Gastrocnemius medialis (tissue), 4 donors: ENCODE measurements around the gene GDPD5. TPM values are rescaled to one million over a fixed set of nuclear protein-coding genes. Genes with fewer than 3 reads are reported as not detected.

Experiments
- ATAC-seq, 2 donors: fragments of 150-250 bp; one replicate each; pipeline ENCODE4 v1.9.1; 2016
- DNase-seq, 2 donors: peaks; one replicate each; pipeline ENCODE4 v3.0.0-alpha.2; 2019
- H3K27ac ChIP-seq, 4 donors: fragments of 200-600 bp; sonication (generic); 1 replicate in 1 of 4; 2 replicates in 3 of 4; pipeline ENCODE4 v1.5.1; 2016 to 2018; ENCODE audit warnings: mild to moderate bottlenecking in 2 of 4, moderate library complexity in 1 of 4
- H3K27me3 ChIP-seq, 3 donors: fragments of 200-600 bp; sonication (generic) in 2 of 3; 1 replicate in 1 of 3; 2 replicates in 2 of 3; pipeline versions ENCODE4 v1.5.1 to v1.6.0; 2016 to 2019; ENCODE audit warnings: mild to moderate bottlenecking in 1 of 3, moderate library complexity in 1 of 3
- H3K36me3 ChIP-seq, 2 donors: fragments of 200-600 bp; sonication (generic) in 1 of 2; one replicate each; pipeline ENCODE4 v1.5.1; 2017 to 2018
- H3K4me1 ChIP-seq, 2 donors: fragments of 200-600 bp; sonication (generic) in 1 of 2; one replicate each; pipeline ENCODE4 v1.5.1; 2016 to 2017; ENCODE audit warnings: mild to moderate bottlenecking in 2 of 2
- H3K4me3 ChIP-seq, 4 donors: fragments of 200-600 bp; sonication (generic) in 3 of 4; 1 replicate in 1 of 4; 2 replicates in 3 of 4; pipeline ENCODE4 v1.5.1; 2016 to 2019; ENCODE audit warnings: mild to moderate bottlenecking in 2 of 4
- H3K9me3 ChIP-seq, 3 donors: fragments of 200-600 bp; sonication (generic) in 2 of 3; 1 replicate in 1 of 3; 2 replicates in 2 of 3; pipeline ENCODE4 v1.5.1; 2016 to 2019
- POLR2A ChIP-seq, 2 donors: fragments of 450-650 bp; IDR thresholded peaks; one replicate each; pipeline ENCODE4 v1.6.1; 2017; ENCODE audit warnings: antibody characterized with exemption in 2 of 2, mild to moderate bottlenecking in 2 of 2, moderate library complexity in 2 of 2
- in situ Hi-C, 4 donors: fragments of 200-750 bp; cut with MboI; loops; one replicate each; pipeline versions ENCODE4 v1.15.0 to v1.8.0; 2017; ENCODE audit warnings: low sequenced_read_pairs in 4 of 4
- intact Hi-C: fragments of 100-400 bp; cut with DNase I; formaldehyde crosslinking; loops from one replicate; pipeline ENCODE4 v1.15.1; 2023; ENCODE audit warnings: low total_unique reads
- total RNA-seq, 4 donors: library from RNA; depleted of rRNA; stranded (reverse); fragments of >200 nt; gene quantifications; one replicate each; pipeline versions ENCODE4 v1.1.0 to v1.2.3, GENCODE V29; 2016
- TF ChIP-seq, protein P1 (sequence below), 5 experiments: fragments of 450-650 bp in 3 of 5; fragments of 200-600 bp in 2 of 5; sonication (generic) in 2 of 5; IDR thresholded peaks in 4 of 5; conservative IDR thresholded peaks in 1 of 5; 1 replicate in 4 of 5; 2 replicates in 1 of 5; pipeline ENCODE4 v1.5.1; 2016 to 2019; ENCODE audit warnings: antibody characterized with exemption in 5 of 5, mild to moderate bottlenecking in 3 of 5, moderate library complexity in 3 of 5

Gene GDPD5
- total RNA-seq, 4 donors from 2014 or later = 5.6 to 12.6 (median 11.2) TPM

- no peak overlapping the region for H3K27ac ChIP-seq
- peaks cover 27 to 45% of the 10 kb centered on the region in 2 donors for H3K4me1 ChIP-seq
- TF ChIP-seq POLR2A (IDR thresholded peaks at IDR 0.05) = no peak
- TF ChIP-seq, protein P1, sequence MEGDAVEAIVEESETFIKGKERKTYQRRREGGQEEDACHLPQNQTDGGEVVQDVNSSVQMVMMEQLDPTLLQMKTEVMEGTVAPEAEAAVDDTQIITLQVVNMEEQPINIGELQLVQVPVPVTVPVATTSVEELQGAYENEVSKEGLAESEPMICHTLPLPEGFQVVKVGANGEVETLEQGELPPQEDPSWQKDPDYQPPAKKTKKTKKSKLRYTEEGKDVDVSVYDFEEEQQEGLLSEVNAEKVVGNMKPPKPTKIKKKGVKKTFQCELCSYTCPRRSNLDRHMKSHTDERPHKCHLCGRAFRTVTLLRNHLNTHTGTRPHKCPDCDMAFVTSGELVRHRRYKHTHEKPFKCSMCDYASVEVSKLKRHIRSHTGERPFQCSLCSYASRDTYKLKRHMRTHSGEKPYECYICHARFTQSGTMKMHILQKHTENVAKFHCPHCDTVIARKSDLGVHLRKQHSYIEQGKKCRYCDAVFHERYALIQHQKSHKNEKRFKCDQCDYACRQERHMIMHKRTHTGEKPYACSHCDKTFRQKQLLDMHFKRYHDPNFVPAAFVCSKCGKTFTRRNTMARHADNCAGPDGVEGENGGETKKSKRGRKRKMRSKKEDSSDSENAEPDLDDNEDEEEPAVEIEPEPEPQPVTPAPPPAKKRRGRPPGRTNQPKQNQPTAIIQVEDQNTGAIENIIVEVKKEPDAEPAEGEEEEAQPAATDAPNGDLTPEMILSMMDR (IDR thresholded peaks at IDR 0.05 in 4 of 5, conservative IDR thresholded peaks at IDR 0.05 in 1 of 5) = no peak
- H3K9me3 ChIP-seq = no peaks in the 10 kb centered on the region
- in situ Hi-C loops (no loop called here), intact Hi-C loops (no loop called here)
- no peak overlapping the region for H3K4me3 ChIP-seq
- H3K27me3 ChIP-seq = no peaks in the 10 kb centered on the region
- no peaks in the 10 kb centered on the region for H3K36me3 ChIP-seq
- ATAC-seq (no peak), DNase-seq (no peak)
These were observed 17.6 kb downstream of the GDPD5 start for GRCh38 chr11:75508051-75508561.

DNA sequence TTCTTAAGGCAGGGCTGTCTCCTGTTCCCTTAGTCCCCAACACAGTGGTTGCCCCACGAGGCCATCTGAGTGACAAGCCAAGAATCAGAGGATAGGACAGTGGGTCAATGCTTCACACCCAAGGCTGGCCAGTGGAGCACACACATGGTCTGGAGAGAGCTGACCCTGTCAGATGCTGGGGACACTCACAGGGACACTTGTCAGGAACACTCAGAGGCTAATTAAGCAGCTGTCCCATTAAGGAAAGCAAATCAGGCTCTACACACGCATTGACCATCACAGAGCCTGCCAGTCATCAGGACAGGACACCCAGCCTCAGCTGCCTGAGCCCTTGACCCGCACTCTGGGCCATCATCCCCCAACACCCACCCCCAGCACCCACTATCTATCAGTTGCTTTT, 18.2 kb downstream of the GDPD5 start:
- no peak for ATAC-seq
- intact Hi-C loops = no loop called here
- no peak for DNase-seq
- TF ChIP-seq, protein P1 (IDR thresholded peaks at IDR 0.05 in 4 of 5, conservative IDR thresholded peaks at IDR 0.05 in 1 of 5) = no peak
- no peak for TF ChIP-seq POLR2A (IDR thresholded peaks at IDR 0.05)
- H3K4me3 ChIP-seq = no peak overlapping the region
- H3K9me3 ChIP-seq = no peaks in the 10 kb centered on the region
- peaks cover 27 to 45% of the 10 kb centered on the region in 2 donors for H3K4me1 ChIP-seq
- in situ Hi-C loops = no loop called here
- H3K27me3 ChIP-seq = no peaks in the 10 kb centered on the region
- no peak overlapping the region for H3K27ac ChIP-seq
- no peaks in the 10 kb centered on the region for H3K36me3 ChIP-seq

- intact Hi-C loops (no loop called here), in situ Hi-C loops (no loop called here)
- no peaks in the 10 kb centered on the region for H3K9me3 ChIP-seq
- peak overlapping the region in 2 of 4 donors; percentile 31 to 41 for H3K27ac ChIP-seq
- peaks cover 27 to 45% of the 10 kb centered on the region in 2 donors for H3K4me1 ChIP-seq
- no peak for DNase-seq
- ATAC-seq = peak in 1 of 2 donors; percentile 18
- H3K27me3 ChIP-seq = no peaks in the 10 kb centered on the region
- no peaks in the 10 kb centered on the region for H3K36me3 ChIP-seq
- no peak for TF ChIP-seq POLR2A (IDR thresholded peaks at IDR 0.05)
- TF ChIP-seq, protein P1 (IDR thresholded peaks at IDR 0.05 in 4 of 5, conservative IDR thresholded peaks at IDR 0.05 in 1 of 5) = no peak
- H3K4me3 ChIP-seq = no peak overlapping the region
These were observed 18.9 kb downstream of the GDPD5 start for GRCh38 chr11:75506827-75507226.

DNA sequence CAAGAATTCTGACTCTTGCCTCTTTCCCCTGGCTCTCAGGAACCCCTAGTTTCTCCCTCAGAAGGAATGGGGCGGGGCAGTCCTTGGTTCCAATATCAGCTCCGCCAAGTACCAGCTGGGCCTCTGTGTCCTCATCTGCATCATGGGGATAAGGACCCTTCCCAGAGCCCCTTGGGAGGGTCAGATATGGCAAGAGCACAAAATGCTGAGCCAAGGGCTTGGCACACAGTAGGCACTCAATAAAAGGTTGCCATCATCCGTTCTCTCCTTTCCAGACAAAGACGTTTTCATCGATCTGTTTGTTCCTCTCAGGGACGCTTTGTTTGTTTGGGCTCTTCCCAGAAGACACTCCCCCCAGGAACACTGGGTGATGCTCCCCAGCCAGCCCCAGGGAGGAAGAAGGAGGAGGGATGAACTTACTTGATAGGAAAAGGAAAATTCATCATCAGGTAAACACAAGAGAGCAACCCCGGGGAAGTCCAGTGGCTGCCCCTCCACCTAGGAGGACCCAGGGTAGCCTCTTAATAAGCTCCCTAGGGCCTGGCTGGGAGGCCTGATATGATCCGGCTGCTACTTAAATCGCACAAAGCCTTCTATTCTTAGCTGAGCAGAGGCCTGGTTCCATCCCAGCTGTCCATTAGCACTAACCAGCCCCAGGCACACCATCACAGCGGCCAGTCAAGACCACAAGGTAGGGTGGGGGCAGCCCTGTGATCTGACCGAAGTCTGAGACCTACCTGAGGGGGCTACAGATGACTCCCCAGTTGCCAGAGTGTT, 19.6 kb downstream of the GDPD5 start:
- in situ Hi-C loops = no loop called here
- TF ChIP-seq, protein P1 (IDR thresholded peaks at IDR 0.05 in 4 of 5, conservative IDR thresholded peaks at IDR 0.05 in 1 of 5) = no peak
- TF ChIP-seq POLR2A (IDR thresholded peaks at IDR 0.05) = no peak
- peak overlapping the region in 2 of 4 donors; percentile 13 to 41 for H3K27ac ChIP-seq

More for the DNA sequence above, 19.6 kb downstream of the GDPD5 start:
- intact Hi-C loops = no loop called here
- no peaks in the 10 kb centered on the region for H3K27me3 ChIP-seq
- no peaks in the 10 kb centered on the region for H3K9me3 ChIP-seq
- H3K36me3 ChIP-seq = no peaks in the 10 kb centered on the region
- peak; percentile 59 for ATAC-seq
- DNase-seq = no peak
- H3K4me3 ChIP-seq = no peak overlapping the region
- H3K4me1 ChIP-seq = peaks cover 27 to 45% of the 10 kb centered on the region in 2 donors
